PC-3 (cell line): ENCODE measurements around the gene NPL.

Experiments
- CTCF ChIP-seq: fragments of 300-600 bp; sonication (generic); conservative IDR thresholded peaks from 2 replicates; pipeline ENCODE4 v1.5.1; 2017; ENCODE audit warnings: antibody characterized with exemption, low read depth, mild to moderate bottlenecking, low read length
- EZH2 ChIP-seq: fragments of 300-600 bp; sonication (generic); IDR thresholded peaks from one replicate; pipeline ENCODE4 v1.6.1; 2017; ENCODE audit warnings: antibody characterized with exemption, mild to moderate bottlenecking, low read length; ENCODE audit not compliant: unreplicated experiment
- EZH2phosphoT487 ChIP-seq: fragments of 300-600 bp; sonication (generic); IDR thresholded peaks from 2 replicates; pipeline ENCODE4 v1.6.1; 2018; ENCODE audit warnings: mild to moderate bottlenecking, antibody characterized with exemption, low read length, borderline replicate concordance

GRCh38 chr1:182806015-182806678 lies 16.6 kb downstream of the NPL start:
- TF ChIP-seq EZH2phosphoT487 (no peak), CTCF (peak; percentile 40), EZH2 (no peak)
